GM12872 (cell line): Measurements from ENCODE around the gene ADRB1.

Experiments used
- CTCF ChIP-seq: IDR thresholded peaks from 3 replicates; pipeline ENCODE4 v1.5.1; 2011; ENCODE audit warnings: low read depth, mild to moderate bottlenecking, low read length, moderate library complexity; ENCODE audit not compliant: insufficient read depth

Gene ADRB1

GRCh38 chr10:114071178-114071577, 27.5 kb downstream of the ADRB1 start:
- no peak for TF ChIP-seq CTCF

- TF ChIP-seq CTCF: no peak
Measured at GRCh38 chr10:114073395-114074186, 29.9 kb downstream of the ADRB1 start.

DNA sequence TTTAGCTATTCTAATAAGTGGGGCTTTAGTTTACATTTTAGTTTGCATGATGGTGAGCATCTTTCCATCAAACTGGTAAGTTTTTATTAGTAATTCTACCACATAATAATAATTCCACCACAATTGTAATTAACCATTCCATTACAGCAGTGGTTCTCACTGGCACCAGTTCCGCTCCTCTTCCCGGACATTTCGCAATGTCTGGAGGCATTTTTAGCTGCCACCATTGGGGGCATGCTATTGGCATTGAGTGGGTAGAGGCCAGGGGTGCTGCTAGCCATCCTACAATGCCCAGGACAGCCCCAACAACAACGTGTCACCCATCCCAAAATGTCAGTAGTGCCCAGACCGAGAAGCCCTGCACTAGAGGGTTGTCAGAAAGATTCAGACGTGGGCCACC, 31.4 kb downstream of the ADRB1 start:
- no peak for TF ChIP-seq CTCF

GRCh38 chr10:114077347-114077746, 33.7 kb downstream of the ADRB1 start:
- no peak for TF ChIP-seq CTCF

- 0 out of 3 replicates have a peak, but pooled peaks have one; percentile 16 for TF ChIP-seq CTCF
Measured at GRCh38 chr10:114077815-114078219, 34.2 kb downstream of the ADRB1 start.

DNA sequence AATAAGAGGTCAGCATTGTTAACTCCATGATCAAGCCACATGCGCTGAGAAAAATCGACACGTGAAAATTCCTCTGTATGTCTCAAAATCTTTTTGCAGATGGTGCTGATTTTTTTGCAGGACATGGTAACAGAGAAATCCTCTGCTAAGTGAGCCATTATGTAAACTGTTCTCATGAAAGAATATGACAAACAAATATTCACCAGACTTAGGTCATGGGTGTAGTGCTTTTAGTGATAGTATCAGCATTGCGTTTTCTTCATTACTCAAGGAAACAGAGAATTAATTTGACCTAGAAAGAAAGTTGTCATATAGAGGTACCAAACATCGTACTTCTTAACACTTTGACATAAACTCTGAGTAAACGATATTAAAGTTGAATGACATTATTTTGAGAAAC, 34.7 kb downstream of the ADRB1 start:
- TF ChIP-seq CTCF: no peak

- no peak for TF ChIP-seq CTCF
Measured at GRCh38 chr10:114079421-114079820, 35.8 kb downstream of the ADRB1 start.
